LHCN-M2 (cell line): ENCODE results near the gene CDKN1A. TPM values are rescaled to one million over a fixed set of nuclear protein-coding genes. Genes with fewer than 3 reads are reported as not detected.
"Not testable (repeated sequence)": the region's sequence is repeated elsewhere in the genome, so short reads cannot be mapped to it uniquely, and the experiment has no call there.

Experiments
- DNase-seq: peaks from one replicate; pipeline ENCODE4 v3.0.0-alpha.2; 2012; ENCODE audit warnings: low read depth
- total RNA-seq: library from RNA; depleted of rRNA; stranded (reverse); fragments of >200 nt; gene quantifications from 2 replicates; pipeline ENCODE4 v1.2.3, GENCODE V29; 2014

Gene CDKN1A
- total RNA-seq, 1 experiment from 2014 or later: 560 TPM

DNA sequence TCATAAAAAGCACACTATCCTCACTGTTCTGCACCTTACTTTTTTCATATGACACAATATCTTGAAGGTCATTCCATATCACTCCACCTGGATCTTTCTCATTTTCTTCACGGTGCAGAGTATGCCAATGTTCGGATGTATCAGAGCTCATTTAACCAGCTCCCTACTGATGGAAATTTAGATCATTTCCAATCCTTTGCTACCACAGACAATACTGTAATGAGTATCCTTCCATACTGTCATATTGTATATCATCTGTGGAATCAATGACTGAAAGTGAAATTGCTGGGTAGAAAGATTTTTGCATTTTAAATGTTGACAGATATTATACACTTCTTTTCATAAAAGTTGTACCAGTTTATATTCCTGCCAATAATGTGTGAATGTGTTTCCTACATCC, 16.9 kb downstream of the CDKN1A start:
- no peak for DNase-seq

DNA sequence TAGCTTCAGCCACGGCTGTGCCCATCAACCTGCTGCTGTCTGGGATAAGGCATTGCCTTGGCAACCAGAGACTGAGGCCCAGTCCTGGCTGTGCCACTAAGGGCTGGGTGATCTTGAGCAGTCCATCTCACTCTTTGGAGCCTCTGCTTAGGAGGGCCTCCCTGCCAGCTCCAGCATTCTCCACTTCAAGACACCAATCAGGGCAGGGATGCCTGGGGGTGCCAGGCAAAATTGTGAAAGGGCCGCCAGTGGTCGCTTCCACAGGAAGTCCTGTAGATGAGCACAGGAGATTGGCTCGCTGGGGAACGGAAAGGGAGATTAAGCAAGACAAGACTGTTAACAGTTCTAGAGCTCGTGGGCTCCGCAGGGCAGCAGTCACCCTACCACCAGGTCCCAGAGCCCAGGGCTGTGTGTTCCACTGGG, 19.0 kb downstream of the CDKN1A start, which contains the start of gene RAB44:
Gene RAB44, plus strand, starts transcription at position 346 of the 423 bp plus-strand sequence. CDS start 6,410 bp downstream, outside the sequence.
- no peak for DNase-seq

DNA sequence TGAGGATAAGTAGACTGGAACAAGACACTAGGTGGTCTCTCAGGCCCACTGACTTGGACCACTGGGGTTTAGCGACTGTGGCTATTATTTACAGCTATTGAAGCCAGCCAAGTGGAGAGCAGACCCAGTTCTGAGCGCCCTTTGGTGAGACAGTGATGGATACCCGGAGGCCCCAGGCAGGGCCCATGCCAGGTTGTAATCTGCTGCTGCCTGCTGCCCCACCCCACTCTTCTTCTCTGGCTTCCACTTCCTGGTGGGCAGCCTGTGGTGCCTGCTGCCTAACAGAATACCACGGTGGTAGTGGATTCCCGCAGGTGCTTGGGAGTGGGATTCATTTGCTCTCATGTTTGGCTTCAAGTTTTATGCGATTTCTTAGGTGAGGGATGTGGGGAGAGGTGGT, 19.7 kb downstream of the CDKN1A start:
- no peak for DNase-seq

DNA sequence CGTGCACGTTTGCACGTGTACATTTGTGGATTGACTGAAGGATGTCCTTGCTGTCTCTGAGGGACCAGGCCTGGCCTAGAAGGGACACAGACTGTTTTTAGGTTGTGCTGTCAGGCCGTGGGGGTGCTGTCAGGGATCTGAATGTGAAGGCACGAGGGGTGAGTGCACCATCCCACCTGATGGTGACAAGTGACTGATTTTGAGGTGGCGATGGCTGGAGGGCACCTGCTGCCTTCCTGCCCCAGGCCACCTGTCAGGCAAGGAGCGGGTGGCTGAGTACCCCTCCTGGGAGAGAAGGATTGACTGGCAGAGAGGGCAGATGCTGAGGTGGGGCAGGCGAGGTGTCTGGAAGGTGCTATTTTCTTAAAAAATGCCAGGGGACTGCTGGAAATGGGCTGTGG, 20.4 kb downstream of the CDKN1A start:
- no peak for DNase-seq

DNA sequence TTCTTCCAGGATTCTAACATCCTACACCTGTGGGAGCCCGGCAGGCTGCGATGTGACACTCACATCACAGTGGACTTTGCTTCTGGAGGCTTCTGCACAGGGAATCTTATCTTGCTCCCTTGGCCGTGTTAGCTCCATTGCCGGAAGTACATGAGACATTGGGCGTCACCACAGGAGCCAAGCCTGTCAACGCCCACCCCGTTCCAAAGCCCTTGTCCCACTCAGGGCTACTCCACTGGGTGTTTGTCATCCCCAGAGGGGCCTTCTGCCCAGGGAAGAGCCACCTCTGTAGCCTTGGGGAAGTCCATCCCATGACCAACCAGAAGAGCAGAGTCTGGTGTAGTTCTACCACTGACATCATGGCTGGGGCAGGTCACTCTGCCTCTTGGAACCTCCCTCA, 20.8 kb downstream of the CDKN1A start:
- no peak for DNase-seq

DNA sequence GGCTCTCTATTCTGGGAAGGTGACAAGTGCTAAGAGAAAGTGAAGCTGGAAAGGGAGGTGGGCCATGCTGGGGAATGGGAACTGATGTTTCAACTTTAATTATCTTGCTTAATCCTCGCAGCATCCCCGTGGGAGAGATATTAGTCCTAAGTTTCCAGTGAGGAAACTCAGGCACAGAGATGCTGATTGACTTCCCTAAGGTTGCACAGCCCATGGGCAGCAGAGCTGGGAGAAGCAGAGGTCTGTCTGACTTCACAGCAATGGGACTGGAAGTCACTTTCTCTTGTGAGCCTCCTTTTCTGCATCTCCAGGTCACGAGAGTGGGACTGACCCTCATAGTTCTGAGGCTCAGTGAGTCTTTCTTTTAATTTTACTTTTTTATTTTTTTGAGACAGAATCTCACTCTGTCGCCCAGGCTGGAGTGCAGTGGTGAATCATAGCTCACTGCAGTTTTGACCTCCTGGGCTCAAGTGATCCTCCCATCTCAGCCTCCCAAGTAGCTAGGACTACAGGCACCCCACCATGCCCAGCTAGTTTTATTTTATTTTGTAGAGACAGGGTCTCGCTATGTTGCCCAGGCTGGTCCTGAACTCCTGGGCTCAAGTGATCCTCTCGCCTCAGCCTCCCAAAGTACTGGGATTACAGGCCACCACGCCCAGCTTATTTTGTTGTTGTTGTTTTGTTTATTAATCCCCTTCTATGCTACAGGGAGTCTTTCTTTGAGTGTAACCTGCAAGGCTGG, 21.7 kb downstream of the CDKN1A start:
- no peak for DNase-seq

DNA sequence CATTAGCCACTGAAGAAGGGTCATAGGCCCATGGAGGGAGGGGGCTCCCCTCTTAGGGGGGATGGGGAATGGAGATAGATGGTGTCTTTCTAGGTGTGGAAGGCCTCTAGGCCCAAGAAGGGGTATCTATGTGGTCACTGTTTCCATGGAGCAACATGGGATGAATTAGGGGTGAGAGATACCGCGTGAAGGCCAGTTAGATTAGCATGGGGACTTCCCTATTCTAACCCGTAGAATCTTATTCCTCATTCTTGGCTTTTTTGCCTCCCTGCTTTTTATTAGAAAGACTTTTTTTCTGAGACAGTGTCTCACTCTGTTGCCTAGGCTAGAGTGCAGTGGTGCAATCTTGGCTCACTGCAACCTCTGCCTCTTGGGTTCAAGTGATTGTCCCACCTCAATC, 22.3 kb downstream of the CDKN1A start:
- DNase-seq: no peak

DNA sequence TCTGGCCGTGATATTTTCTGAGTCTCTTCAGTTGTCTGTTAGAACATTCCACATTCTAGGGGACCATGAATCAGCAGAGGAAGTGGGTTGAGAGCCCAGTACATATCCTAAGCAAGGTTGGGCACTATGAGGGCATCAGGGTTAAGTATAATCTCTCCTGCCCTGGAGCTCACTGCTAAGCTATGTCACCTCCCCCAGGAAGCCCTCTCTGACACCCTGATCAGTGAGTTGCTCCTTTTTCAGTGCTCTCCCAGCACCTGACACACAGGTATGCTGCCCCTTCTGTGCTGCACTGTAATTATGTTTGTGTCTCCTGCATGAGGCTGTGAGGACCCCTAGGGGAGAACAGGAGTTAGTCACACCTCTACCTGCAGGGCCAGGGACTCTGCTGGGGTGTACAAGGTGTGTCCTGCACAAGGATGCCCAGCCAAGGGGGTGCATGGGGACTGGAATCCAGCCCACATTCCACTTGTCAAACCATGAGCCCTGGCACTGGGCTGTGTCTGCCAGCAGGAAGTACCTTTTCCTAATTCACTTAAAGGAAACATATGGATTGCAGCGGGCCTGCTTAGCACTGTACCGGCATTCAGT, 23.0 kb downstream of the CDKN1A start:
- peak; percentile 78 for DNase-seq

DNA sequence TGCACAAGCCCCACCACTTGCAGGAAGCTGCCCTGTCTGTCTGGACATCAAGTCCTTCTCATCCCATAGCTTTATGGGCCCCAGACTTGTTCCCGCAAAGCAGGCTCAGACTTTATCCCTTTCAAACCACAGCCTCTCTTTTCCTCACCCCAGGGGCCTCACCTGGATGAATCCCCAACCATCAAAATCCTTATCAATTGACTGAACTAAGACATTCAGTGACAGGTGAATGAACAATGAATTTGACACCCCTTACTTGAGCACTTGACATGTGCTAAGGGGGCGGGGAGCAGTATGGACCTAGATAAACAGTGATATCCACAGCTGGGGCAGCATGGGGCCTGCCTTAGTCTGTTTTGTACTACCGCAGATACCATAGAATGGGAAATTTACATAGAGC, 24.1 kb downstream of the CDKN1A start:
- no peak for DNase-seq

DNA sequence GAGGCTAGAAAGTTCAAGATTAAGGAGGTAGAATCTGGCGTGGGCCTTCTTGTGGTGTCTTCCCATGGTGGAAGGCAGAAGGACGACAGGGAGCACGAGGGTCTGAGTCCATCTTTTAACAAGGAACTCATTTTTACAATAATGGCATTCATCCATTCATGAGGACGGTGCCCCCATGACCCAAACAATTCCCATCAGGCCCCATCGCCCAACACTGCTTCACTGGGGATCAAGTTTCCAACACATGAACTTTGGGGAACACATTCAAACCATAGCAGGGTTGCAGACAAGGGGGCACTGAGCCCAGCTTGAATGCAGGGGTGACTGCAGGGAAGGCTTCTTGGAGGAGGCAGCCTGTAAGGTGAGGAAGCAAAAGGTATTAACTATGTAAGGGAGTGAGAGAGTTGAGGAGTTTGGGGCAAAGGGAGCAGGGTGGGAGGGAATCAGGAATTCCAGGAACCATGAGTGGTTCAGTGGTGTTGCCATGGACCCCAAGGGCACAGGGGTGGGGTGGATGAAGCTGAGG, 24.6 kb downstream of the CDKN1A start:
- DNase-seq: no peak

DNA sequence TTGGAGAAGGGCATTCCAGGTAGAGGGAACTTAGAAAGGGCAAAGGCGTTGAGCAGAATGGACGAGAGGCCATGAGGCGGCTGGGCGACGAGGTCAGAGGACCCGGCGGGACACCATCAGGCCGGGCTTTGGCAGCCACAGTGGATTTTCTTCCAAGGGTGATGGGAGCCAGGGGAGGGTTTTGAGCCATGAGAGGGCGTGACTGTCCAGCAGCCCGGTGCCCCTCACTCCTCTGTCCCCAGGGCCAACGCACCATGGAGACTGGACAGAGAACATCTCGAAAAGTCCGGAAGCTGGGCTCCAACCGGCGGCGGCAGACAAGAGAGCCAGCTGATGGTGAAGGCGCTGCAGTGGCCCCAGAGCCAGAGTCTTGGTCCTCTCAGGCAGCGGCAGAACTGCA, 25.5 kb downstream of the CDKN1A start:
- no peak for DNase-seq

DNA sequence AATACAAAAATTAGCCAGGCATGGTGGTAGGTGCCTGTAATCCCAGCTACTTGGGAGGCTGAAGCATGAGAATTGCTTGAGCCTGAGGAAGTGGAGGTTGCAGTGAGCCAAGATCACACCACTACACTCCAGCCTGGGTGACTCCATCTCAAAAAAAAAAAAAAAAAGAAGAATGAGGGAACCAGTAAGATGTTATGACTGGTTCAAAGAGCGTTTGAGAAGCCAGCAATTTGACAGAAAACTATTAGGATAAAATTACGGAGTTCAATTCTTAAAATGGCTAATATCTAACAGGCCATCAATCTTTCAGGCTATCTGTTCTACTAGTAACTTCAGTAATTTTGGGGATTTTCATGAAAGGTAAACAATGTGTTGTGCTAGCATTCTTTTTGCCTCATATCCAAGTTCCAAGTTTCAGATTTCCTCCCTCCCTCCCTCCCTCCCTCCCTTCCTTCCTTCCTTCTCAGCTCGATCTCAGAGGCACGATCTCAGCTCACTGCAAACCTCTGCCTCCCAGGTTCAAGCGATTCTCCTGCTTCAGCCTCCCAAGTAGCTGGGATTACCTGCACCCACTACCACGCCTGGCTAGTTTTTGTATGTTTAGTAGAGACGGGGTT, 26.6 kb downstream of the CDKN1A start:
- not testable (repeated sequence) for DNase-seq

DNA sequence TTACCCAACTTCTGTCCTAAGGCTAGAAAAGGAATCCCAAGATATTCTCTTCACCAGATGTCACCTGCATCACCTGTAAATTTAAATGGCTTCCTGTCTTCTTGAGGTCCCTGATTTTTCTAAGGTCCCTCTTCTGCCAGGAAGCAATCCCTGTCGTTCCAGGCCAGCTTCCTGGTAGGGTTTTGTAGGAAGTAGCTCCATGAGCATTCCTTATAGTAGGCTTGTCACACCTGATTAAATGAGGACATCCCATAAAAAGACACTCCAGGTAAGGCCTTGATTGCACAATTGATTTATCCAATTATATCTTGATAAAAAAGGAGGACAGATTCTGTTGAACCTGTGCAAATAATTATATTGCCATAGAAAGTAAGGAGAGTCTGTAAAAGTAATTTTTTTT, 27.8 kb downstream of the CDKN1A start:
- DNase-seq: no peak

DNA sequence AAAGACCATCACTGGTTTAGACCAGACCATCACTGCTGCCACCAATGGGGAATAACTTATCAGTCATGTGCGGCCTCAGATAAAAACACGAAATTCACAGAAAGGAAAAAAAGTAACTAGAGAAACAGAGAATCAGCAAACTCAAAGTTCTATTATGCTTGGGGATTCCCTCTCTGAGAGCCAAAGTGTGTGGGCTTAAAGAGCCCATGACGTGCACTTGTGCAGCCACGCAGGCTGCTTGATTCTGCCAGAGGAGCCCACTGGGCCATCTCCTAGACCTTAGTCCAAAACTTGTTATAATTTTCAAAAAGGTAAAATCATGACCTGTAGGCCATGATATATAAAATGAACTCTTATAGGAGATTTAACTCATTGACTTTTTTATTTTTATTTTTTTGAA, 34.3 kb downstream of the CDKN1A start:
- no peak for DNase-seq

DNA sequence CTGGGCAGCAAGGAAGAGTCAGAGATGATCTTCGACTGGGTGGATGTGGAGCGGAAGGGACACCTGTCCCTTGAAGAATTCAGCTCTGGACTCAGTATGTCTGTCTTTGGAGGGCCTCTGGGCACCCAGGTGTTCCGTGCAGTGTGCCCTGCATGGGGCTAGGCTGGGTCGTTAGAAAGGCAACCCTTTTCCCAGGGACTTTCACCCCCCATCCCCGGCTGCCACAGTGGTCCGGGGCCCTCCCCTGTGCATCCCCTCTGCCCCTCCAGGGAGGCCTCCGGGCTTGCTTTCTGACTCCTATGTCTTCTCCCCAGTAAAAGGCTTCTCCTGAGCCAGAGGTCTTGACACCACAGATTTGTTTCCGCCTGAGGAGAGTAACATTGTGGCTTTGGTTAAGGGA, 35.3 kb downstream of the CDKN1A start:
- DNase-seq: no peak

DNA sequence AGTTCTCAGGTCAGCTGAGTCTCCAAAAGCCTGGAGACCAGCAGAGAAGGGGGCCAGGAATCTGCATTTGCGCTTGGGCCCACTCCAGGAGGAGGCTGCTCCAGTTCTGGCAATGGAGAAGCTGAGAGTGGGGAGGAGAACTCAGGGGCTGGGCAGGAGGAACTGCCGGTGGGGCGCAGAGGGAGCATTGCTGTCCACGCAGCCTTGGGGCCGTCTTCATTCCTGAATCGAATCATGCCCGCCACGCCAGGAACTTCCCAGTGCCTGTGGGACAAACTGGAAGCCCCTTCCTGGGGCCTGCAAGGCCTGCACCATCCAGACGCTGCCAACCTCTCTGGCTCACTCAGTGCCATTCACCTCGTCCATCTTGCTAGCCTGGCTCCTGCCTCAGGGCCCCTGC, 36.0 kb downstream of the CDKN1A start:
- DNase-seq: no peak

DNA sequence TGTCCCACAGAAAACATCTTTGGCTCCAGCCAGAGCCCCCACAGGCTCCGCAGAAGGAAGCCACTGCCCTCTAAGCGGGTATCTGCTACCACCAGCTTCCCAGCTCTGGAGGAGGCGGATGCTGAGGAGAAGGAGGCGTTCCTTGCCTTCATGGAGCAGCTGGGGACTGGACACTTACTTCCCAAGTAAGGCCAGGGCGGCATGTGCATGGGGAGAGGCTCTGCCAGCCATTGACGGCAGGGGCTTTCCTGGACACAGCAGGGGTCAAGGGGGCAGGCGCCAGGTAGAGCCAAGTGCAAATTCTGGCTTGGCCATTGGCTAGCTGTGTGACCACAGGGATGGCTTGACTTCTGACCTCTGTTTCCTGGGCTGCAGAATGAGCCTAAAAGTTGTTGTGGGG, 37.0 kb downstream of the CDKN1A start:
- DNase-seq: no peak

DNA sequence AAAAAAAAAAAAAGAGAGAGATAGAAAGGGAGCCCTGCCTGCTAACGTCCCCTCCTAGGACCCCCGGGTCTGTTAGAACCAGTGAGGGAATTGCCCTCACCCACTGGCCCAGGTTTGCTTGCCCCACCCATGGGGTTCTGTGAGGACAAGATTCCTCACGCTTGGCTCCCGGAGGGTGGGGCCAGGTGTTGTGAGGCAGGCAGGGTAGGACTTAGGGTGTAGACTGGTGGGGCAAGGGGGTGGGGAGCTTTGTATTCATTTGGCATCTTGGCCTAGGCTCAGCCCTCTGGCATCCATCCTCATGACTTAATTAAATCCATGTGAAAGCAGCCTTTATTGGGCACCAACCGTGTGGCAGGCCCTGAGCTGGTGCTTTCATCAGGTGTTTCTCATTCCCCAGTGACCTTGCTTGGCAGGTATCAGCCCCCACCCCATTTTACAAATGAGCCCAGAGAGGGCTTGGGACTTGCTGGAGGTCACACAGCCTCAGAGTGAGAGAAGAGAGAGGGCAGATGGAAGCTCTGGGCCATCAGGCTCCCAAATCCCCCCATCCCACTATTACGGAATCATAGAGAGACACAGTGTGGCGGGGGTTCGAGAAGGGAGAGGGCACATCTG, 38.1 kb downstream of the CDKN1A start:
- no peak for DNase-seq

DNA sequence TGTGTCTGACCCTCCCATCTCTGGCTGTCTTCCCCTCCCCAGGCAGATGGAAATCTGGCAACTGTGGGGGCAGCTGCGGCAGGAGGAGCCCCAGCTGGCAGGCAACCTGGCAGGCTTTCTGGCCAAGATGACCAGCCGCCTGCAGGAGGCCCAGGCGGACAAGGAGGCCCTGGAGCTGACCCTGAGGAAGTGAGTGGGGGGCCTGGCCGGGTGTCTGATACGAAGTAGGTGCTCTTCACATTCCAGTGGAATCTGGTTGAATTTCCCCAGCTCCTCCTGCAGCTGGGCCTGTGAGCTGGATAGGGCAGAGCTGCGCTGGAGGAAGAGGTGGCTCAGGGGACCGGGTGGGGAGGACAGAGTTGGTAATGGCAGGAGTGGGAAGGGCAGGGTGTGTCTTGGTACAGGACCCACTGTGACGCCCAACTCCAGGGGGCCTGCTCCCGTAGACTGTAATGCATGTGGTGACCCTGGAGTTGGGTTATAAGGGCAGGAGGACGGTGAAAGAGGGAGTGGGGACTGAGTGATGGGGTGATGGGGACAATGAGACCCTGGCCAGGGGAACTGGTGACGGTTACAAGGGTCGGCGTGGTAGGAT, 38.8 kb downstream of the CDKN1A start:
- no peak for DNase-seq

DNA sequence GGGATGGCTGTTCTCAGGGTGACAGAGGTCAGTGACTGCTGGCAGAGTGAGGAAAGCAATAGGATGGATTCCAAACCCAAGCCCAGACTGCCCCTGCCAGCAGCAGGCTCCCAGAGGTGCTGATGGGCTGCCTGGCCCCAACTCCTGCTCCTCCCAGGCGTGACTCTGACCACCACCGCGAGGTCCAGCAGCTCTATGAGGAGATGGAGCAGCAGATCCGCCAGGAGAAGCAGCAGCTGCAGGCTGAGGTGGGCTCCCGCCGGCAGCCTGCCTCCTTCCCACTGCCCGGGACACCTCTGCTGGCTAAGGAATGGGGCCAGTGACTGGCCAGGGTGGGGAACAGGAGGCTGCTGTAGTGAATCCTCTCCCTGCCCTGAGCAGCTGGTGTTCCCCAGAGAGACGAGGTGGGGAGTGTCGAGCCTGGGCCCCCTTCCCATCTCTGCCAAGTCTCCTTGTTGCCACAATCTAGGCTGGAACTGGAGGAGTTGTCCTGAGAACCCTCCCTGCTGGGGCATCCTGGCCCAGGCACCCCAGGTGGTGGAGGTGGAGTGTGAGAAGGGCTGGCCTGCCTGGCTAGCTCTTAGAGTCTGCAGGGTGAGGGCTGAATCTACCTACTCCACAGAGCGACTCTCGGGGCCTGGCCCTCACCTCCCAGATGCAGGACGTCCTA, 39.5 kb downstream of the CDKN1A start:
- DNase-seq: no peak

DNA sequence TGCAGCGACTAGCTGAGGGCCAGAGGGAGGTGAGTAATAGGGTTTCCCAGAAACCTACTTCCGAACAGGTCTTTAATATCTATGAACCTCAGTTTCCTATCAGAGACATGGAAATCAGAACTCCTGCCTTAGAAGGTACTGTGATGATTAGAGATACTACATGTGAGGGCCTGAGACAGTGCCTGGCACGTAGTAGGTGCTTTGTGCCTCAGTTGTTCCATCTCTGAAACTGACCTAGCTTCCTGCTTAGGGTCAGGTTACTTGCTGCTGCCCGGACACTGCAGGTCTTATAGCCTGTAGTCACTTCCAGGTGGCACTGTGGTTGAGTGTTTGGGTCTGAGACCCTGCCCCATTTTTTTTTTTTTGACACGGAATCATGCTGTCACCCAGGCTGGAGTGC, 40.0 kb downstream of the CDKN1A start:
- no peak for DNase-seq
